ENCODE data around the gene PLXNA2. TPM values are rescaled to one million over a fixed set of nuclear protein-coding genes. Genes with fewer than 3 reads are reported as not detected.

PLXNA2 gene
- total RNA-seq, 1 donor from 2014 or later = 0.82 TPM

DNA sequence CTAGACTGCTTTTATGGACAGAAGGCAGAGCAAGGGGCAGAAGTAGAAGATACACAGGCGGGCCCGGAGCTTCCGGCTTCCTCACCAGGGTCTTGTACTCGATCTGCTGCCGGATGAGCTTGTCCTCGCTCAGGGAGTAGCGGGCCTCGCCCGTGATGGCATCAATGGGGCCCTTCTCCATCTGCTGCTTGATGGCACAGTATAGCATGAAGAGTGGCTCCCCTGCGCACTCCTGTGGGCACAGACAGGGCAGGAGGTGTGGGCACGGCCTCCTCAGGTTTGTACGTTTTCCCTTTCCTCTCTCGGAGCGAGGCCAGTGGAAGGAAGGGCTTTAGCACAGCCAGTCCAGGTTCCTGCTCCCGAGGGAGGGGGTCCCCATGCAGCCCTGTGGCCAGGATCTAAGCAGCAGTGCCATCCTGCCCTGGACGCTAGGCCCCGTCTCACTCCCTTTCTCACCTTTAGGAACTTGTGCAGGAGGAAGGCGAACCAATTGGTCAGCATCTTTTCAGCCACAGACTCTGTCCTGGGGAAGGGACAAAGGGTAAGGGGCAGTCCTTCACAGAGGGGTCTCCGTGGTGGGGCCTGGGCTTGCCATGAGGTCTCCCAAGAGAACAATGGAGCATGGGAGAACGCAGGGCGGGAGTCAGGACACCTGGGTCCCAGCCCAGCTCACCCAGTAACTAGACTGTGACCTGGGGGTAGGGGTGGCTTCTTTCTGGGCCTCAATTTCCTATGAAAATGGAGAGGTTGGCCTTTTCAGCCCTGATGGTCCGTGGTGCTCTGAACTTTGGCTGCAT is 204.4 kb downstream of the PLXNA2 start:
- no peak for TF ChIP-seq CTCF (IDR thresholded peaks at IDR 0.05)

GRCh38 chr1:208038303-208038702 is 205.9 kb downstream of the PLXNA2 start:
- ChIA-PET POLR2A (no interaction called here), CTCF (no interaction called here)
- H3K9me3 Mint-ChIP-seq = no peaks in the 10 kb centered on the region
- TF ChIP-seq CTCF (IDR thresholded peaks at IDR 0.05) = no peak
- intact Hi-C loops (cut with micrococcal nuclease) = loop anchor here (5.0 kb wide), 1 partner anchor 209 kb away; no protein-coding TSS in a partner anchor
- H3K27me3 Mint-ChIP-seq = no peaks in the 10 kb centered on the region
- no peaks in the 10 kb centered on the region for H3K4me1 Mint-ChIP-seq
- H3K36me3 Mint-ChIP-seq (ENCODE audit: low read depth) = no peaks in the 10 kb centered on the region
- DNase-seq (no peak), ATAC-seq (ENCODE audit: low read depth) (no peak)
- H3K27ac Mint-ChIP-seq = no peak overlapping the region
- no peak overlapping the region for H3K4me3 Mint-ChIP-seq

More for the DNA sequence above, 204.4 kb downstream of the PLXNA2 start:
- H3K27ac Mint-ChIP-seq = no peak overlapping the region
- H3K4me1 Mint-ChIP-seq = no peaks in the 10 kb centered on the region
- H3K27me3 Mint-ChIP-seq = no peaks in the 10 kb centered on the region
- no peak overlapping the region for H3K4me3 Mint-ChIP-seq
- H3K36me3 Mint-ChIP-seq (ENCODE audit: low read depth) = no peaks in the 10 kb centered on the region
- H3K9me3 Mint-ChIP-seq = no peaks in the 10 kb centered on the region
- ChIA-PET POLR2A (no interaction called here), CTCF (no interaction called here)
- intact Hi-C loops (cut with micrococcal nuclease) = loop anchor here (5.0 kb wide), 1 partner anchor 208 kb away; no protein-coding TSS in a partner anchor
- ATAC-seq (ENCODE audit: low read depth) (no peak), DNase-seq (no peak)

DNA sequence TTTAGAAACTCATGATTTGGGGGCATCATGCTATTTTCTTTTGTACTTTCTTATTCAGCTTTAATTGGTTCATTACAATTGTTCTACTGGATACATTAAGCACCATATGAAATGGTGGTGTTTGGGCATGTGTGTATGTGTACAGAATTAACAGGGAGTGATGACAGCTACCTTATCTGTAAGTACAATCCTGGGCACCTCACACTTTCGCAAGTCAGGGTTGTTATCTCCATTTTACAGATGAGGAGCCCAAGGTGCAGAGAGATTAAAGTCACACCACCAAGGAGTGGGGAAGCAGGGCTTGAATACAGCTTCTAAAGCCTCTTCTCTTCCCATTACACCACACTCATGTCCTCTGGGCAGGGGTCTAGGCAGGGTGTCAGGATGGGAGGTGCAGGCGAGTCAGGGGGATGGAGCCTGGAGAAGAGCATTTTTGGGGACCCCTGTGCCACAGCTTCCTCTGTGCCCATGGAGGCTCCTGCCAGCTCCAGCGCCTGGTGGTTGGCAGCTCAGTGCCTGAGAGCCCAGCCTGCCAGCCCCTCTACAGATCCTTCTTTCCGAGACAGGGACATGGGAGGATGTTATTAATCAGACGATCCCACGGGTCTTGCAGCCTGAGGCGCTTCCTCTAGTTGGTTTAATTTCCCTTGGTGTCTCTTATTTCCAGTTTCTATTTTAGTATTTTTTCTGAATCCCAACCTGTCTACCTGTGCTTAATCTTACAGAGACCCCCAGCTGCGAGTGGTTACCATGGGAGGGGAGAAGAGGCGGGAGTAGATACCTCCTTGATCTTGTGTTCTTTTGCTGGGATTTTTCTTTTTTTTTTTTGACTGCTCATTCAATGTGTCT is 207.0 kb downstream of the PLXNA2 start:
- Mint-ChIP-seq H3K4me3 (no peak overlapping the region), H3K27ac (no peak overlapping the region), H3K9me3 (no peaks in the 10 kb centered on the region), H3K27me3 (no peaks in the 10 kb centered on the region), H3K4me1 (no peaks in the 10 kb centered on the region), H3K36me3 (ENCODE audit: low read depth) (no peaks in the 10 kb centered on the region)
- ATAC-seq (ENCODE audit: low read depth) = no peak
- no peak for TF ChIP-seq CTCF (IDR thresholded peaks at IDR 0.05)
- ChIA-PET POLR2A (no interaction called here), CTCF (no interaction called here)
- DNase-seq = no peak
- intact Hi-C loops (cut with micrococcal nuclease) = loop anchor here (5.0 kb wide), 1 partner anchor 210 kb away; no protein-coding TSS in a partner anchor

DNA sequence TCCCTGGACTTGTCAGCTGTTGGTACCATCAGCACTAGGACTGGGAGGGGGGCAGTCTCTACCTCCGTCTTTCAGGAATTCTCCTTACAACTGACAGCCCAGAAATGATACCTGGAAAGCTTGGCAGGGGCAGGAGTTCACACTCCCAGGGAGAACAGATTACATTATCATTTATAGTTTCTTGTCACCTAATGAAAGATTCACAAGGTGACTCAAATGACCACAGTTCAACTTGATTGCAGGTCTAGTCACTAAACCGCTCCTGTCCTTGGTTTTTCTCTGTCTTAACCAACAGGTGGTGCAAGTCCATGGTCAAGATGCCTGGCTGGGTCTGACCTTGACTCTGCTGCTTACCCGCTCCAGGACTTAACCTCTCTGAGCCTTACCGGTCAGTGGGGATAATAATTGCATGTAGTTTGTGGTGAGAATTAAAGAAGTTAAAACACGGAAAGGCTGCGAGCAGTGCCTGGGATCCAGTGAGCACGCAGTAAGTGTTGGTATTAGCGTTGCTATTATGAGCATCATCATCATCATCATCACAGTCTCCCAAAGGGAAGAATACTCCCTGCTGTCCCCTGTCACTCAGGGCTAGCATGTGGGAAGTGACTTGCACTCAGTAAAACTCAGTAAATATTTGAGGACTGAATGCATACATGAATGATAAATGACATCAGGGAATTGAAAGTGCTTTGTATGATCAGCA is 207.9 kb downstream of the PLXNA2 start:
- intact Hi-C loops (cut with micrococcal nuclease) = loop anchor here (5.0 kb wide), 1 partner anchor 211 kb away; no protein-coding TSS in a partner anchor
- no peak overlapping the region for H3K27ac Mint-ChIP-seq
- CTCF ChIA-PET = no interaction called here

More for the DNA sequence above, 207.9 kb downstream of the PLXNA2 start:
- POLR2A ChIA-PET = no interaction called here
- DNase-seq (no peak), ATAC-seq (ENCODE audit: low read depth) (no peak)
- H3K9me3 Mint-ChIP-seq = no peaks in the 10 kb centered on the region
- no peaks in the 10 kb centered on the region for H3K4me1 Mint-ChIP-seq
- no peaks in the 10 kb centered on the region for H3K27me3 Mint-ChIP-seq
- TF ChIP-seq CTCF (IDR thresholded peaks at IDR 0.05) = no peak
- no peak overlapping the region for H3K4me3 Mint-ChIP-seq
- no peaks in the 10 kb centered on the region for H3K36me3 Mint-ChIP-seq (ENCODE audit: low read depth)

All from activated B cell treated with CpG ODN at 0.5 μM for 24 hours (primary cell).